CD4-positive, alpha-beta T cell (primary cell): ENCODE results near the gene MICAL2. TPM values are rescaled to one million over a fixed set of nuclear protein-coding genes. Genes with fewer than 3 reads are reported as not detected.
A peak's percentile ranks its signal among the peaks of the same experiment; 100 is the strongest.

Experiments used
- ATAC-seq: fragments of 200-7000 bp; cut with Tn5 transposase; one replicate; pipeline ENCODE4 v1.10.0; 2022; ENCODE audit warnings: mild to moderate bottlenecking; ENCODE audit not compliant: poor library complexity
- CTCF ChIA-PET: fragments of 350-600 bp; sonication (Branson Sonifier 250); formaldehyde crosslinking; loops from one replicate; lab custom pipeline; 2021; ENCODE audit warnings: antibody characterized with exemption, inconsistent platforms; lab: Charles Lee
- POLR2A ChIA-PET: fragments of 350-600 bp; sonication (Branson Sonifier 250); formaldehyde crosslinking; loops from one replicate; lab custom pipeline; 2021; ENCODE audit warnings: antibody characterized with exemption, inconsistent platforms; lab: Charles Lee
- DNase-seq, 14 experiments: peaks; one replicate each; pipeline ENCODE4 v3.0.0-alpha.2; 2013 to 2020; ENCODE audit warnings: mixed read lengths in 2 of 14
- H3K27ac ChIP-seq, 2 donors: one replicate each; pipeline versions ENCODE4 v1.5.1 to v1.7.0; 2013; ENCODE audit warnings: low read length in 2 of 2, low read depth in 1 of 2, mild to moderate bottlenecking in 1 of 2
- H3K27me3 ChIP-seq, 2 experiments: 1 replicate in 1 of 2; 2 replicates in 1 of 2; pipeline versions ENCODE4 v1.6.1 to v1.7.0; 2013; ENCODE audit warnings: low read length in 2 of 2, control low read depth in 1 of 2, mild to moderate bottlenecking in 1 of 2, moderate library complexity in 1 of 2; ENCODE audit not compliant: insufficient read depth in 2 of 2, control insufficient read depth in 1 of 2
- H3K36me3 ChIP-seq: one replicate; pipeline ENCODE4 v1.6.1; 2013; ENCODE audit warnings: low read length, control low read depth; ENCODE audit not compliant: insufficient read depth
- H3K4me1 ChIP-seq: one replicate; pipeline ENCODE4 v1.6.1; 2013; ENCODE audit warnings: low read length, control low read depth; ENCODE audit not compliant: insufficient read depth
- H3K4me3 ChIP-seq: one replicate; pipeline ENCODE4 v1.5.1; 2013; ENCODE audit warnings: mild to moderate bottlenecking, low read length, moderate library complexity
- H3K9me3 ChIP-seq, 2 experiments: 1 replicate in 1 of 2; 2 replicates in 1 of 2; pipeline versions ENCODE4 v1.6.1 to v1.7.0; 2013; ENCODE audit warnings: low read length in 2 of 2, mild to moderate bottlenecking in 2 of 2, control low read depth in 1 of 2, moderate library complexity in 1 of 2; ENCODE audit not compliant: control insufficient read depth in 1 of 2, insufficient read depth in 1 of 2
- H3K27ac Mint-ChIP-seq: one replicate; pipeline ENCODE4 v1.8.0; 2020; ENCODE audit warnings: mixed read lengths
- H3K27me3 Mint-ChIP-seq: one replicate; pipeline ENCODE4 v1.8.0; 2021; ENCODE audit warnings: mixed read lengths
- H3K36me3 Mint-ChIP-seq: one replicate; pipeline ENCODE4 v1.8.0; 2021; ENCODE audit warnings: low read depth, mixed read lengths
- H3K4me1 Mint-ChIP-seq: one replicate; pipeline ENCODE4 v1.8.0; 2021; ENCODE audit warnings: low read depth, mixed read lengths
- H3K4me3 Mint-ChIP-seq: one replicate; pipeline ENCODE4 v1.8.0; 2020; ENCODE audit warnings: mild to moderate bottlenecking, mixed read lengths
- H3K9me3 Mint-ChIP-seq: one replicate; pipeline ENCODE4 v1.8.0; 2020; ENCODE audit warnings: mixed read lengths
- CTCF ChIP-seq: fragments of 200-600 bp; IDR thresholded peaks from one replicate; pipeline ENCODE4 v1.8.0; 2022; ENCODE audit warnings: antibody characterized with exemption, mild to moderate bottlenecking
- intact Hi-C, 2 experiments: fragments of 100-400 bp; cut with DNase I in 1 of 2; cut with micrococcal nuclease in 1 of 2; formaldehyde crosslinking; loops; one replicate each; pipeline versions ENCODE4 v1.15.1 to v1.9.0; 2023 to 2025; cut with DNase I, micrococcal nuclease
- total RNA-seq, 174 experiments: library from RNA in 2 of 174; stranded (reverse) in 2 of 174; gene quantifications; one replicate each; pipeline ENCODE4 v1.2.3 and lab custom pipeline; 2021 to 2026

Gene MICAL2
- total RNA-seq, 2 experiments from 2014 or later: 12.8 to 14.1 TPM

- DNase-seq: peak in 1 of 14 experiments; percentile 31
- H3K4me1 ChIP-seq: peaks cover 13% of the 10 kb centered on the region
- no peaks in the 10 kb centered on the region for H3K9me3 ChIP-seq
- ChIA-PET CTCF (no interaction called here), POLR2A (no interaction called here)
- H3K4me3 ChIP-seq: no peak overlapping the region
- H3K27ac ChIP-seq: no peak overlapping the region
- H3K4me1 Mint-ChIP-seq: no peaks in the 10 kb centered on the region
- no peak for TF ChIP-seq CTCF
- no peak for ATAC-seq
- no peaks in the 10 kb centered on the region for H3K27me3 ChIP-seq
- H3K36me3 Mint-ChIP-seq: no peaks in the 10 kb centered on the region
- no peaks in the 10 kb centered on the region for H3K36me3 ChIP-seq
- H3K4me3 Mint-ChIP-seq: no peak overlapping the region
- intact Hi-C loops: loop anchor here in 1 of 2 experiments (5.0 kb wide), 1 partner anchor 1124 kb away; no protein-coding TSS in a partner anchor
- no peak overlapping the region for H3K27ac Mint-ChIP-seq
- no peaks in the 10 kb centered on the region for H3K9me3 Mint-ChIP-seq
- no peaks in the 10 kb centered on the region for H3K27me3 Mint-ChIP-seq
Measured at GRCh38 chr11:12066056-12066798, 44.2 kb upstream of the MICAL2 start.

- Histone ChIP-seq H3K4me3 (no peak overlapping the region), H3K9me3 (no peaks in the 10 kb centered on the region), H3K27me3 (no peaks in the 10 kb centered on the region), H3K36me3 (no peaks in the 10 kb centered on the region), H3K27ac (no peak overlapping the region), H3K4me1 (peaks cover 11% of the 10 kb centered on the region)
- Mint-ChIP-seq H3K4me1 (no peaks in the 10 kb centered on the region), H3K9me3 (no peaks in the 10 kb centered on the region), H3K4me3 (no peak overlapping the region), H3K27ac (no peak overlapping the region), H3K36me3 (no peaks in the 10 kb centered on the region), H3K27me3 (no peaks in the 10 kb centered on the region)
- ChIA-PET POLR2A (no interaction called here), CTCF (no interaction called here)
- intact Hi-C loops: loop anchor here in 1 of 2 experiments (5.0 kb wide), 1 partner anchor 1125 kb away; no protein-coding TSS in a partner anchor
- DNase-seq (no peak), ATAC-seq (no peak)
- TF ChIP-seq CTCF: no peak
Measured at GRCh38 chr11:12066799-12067508, 43.4 kb upstream of the MICAL2 start.

GRCh38 chr11:12067796-12068357 is 42.5 kb upstream of the MICAL2 start:
- no peaks in the 10 kb centered on the region for H3K27me3 ChIP-seq
- ChIA-PET CTCF (no interaction called here), POLR2A (no interaction called here)
- H3K9me3 ChIP-seq: no peaks in the 10 kb centered on the region
- no peak overlapping the region for H3K27ac ChIP-seq
- DNase-seq (no peak), ATAC-seq (no peak)
- TF ChIP-seq CTCF: no peak
- Mint-ChIP-seq H3K4me1 (no peaks in the 10 kb centered on the region), H3K4me3 (no peak overlapping the region), H3K9me3 (no peaks in the 10 kb centered on the region), H3K36me3 (no peaks in the 10 kb centered on the region), H3K27me3 (no peaks in the 10 kb centered on the region), H3K27ac (no peak overlapping the region)
- intact Hi-C loops: loop anchor here in 1 of 2 experiments (5.0 kb wide), 1 partner anchor 1126 kb away; no protein-coding TSS in a partner anchor
- H3K4me1 ChIP-seq: peaks cover 8% of the 10 kb centered on the region
- no peak overlapping the region for H3K4me3 ChIP-seq
- H3K36me3 ChIP-seq: no peaks in the 10 kb centered on the region
